Stimulated activated CD4-positive, alpha-beta T cell treated with anti-CD3 and anti-CD28 coated beads, TNF-alpha, amount 100 ng/mL, for 4 hours (primary cell): ENCODE measurements around the gene KCNN3.

ENCODE experiments used
- DNase-seq, 3 experiments: peaks; one replicate each; pipeline ENCODE4 v3.0.0-alpha.2; 2020; ENCODE audit warnings: low read depth in 3 of 3

The KCNN3 gene

GRCh38 chr1:154841384-154841783 is 28.7 kb downstream of the KCNN3 start:
- no peak for DNase-seq

- DNase-seq = no peak
Measured at GRCh38 chr1:154840269-154841176, 29.6 kb downstream of the KCNN3 start.

- DNase-seq = no peak
Measured at GRCh38 chr1:154839691-154840090, 30.4 kb downstream of the KCNN3 start.

GRCh38 chr1:154838988-154839387 is 31.1 kb downstream of the KCNN3 start:
- DNase-seq = no peak

DNA sequence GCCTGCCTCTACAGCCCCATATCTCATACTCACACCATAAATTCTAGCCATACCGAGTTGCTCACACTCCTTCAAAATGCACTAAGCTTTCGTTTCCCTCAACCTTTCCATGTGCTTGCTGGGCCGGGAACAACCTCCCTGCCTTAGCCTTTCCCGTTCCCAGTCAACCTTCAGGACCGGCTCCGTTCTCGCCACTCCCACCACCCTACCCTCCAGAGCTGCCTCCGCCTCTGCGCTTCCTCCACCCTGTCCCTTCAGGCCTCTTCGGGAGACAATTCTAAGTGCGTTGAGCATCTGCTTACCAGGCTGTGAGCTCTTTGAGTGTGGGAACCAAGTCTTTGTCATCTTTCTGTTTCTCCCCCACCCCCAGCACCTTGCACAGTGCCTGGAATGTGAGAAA is 31.6 kb downstream of the KCNN3 start:
- no peak for DNase-seq

DNA sequence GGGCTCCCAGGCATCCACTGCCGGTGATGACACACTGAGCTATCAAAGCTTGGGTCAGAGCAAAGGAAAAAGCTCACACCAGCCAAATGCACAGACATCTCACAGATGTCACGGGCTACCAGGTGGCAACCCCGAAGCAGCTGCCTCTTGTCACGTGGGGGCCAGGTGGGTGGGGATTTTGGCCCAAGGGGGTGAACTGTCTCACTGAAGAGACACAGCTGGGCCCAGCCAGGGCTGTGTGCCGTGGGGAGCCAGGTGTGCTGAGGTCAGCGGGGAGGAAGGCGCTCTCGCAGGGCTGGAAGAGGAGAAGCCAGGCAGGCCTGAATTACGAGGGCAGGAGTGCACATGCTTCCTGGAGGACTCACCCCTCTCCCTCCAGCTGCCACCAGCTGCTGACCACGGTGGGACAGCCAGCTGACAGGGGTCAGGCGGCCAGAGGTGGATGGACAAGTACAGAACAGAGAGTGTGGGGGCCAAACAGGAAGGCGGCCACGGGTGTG is 32.4 kb downstream of the KCNN3 start:
- DNase-seq = no peak

DNA sequence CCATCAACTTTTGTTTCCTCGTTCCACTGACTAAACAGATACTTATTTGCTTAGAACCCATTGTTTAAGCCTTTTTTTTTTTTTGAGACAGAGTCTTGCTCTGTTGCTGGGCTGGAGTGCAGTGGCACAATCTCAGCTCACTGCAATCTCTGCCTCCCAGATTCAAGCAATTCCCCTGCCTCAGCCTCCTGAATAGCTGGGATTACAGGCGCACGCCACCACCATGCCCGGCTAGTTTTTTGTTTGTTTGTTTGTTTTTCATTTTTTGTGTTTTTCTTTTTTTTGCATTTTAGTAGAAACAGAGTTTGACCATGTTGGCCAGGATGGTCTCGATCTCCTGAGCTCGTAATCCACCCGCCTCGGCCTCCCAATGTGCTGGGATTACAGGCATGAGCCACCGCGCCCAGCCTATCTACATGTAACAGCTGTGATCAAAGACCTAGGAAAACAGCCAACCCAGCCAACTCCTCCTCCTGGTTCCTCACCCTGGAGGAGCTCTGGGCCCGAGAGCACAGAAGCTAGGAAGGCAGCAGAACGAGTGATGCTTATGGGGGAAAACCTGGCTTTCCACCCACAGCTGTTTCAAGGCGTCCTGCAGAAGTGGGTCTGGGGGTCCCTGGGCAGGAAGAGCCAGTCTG is 32.9 kb downstream of the KCNN3 start:
- no peak for DNase-seq

DNA sequence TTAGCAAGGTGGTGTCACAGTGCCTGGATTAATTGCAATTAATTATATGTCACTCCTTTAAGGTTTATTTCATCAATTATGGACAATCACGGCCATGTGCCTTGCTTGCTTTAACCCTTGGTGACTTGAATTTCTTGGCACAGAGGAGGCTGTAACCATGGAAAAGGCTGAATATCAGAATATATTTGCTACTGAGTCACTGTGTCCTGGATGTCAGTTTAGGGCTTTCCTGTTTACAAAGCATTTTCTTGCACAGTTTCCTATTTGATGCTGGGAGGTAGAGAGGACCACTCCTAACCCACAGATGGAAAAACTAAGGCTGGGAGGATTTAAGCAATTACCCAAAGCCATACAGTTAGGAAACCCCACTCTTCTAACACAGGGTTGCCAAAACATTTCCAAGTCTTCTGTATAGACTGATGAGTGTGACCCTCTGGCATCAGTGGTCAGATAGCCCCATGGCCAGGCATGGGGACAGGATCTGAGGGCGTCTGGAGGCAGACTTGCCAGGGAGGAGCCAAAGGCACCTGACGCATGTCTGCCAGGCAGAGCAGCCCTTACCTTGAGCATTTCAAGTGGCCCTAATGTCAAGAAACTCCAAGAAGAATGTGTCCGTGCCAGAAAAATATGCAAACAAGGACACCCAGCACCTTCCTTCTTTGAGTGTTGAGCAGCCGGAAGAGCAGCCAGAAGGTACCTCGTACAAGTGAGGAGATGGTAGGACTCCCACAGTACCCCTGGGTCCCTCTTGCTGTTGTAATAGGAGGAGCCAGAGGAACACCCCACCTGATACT is 34.4 kb downstream of the KCNN3 start:
- no peak for DNase-seq

GRCh38 chr1:154833841-154834240 is 36.2 kb downstream of the KCNN3 start:
- DNase-seq = no peak

GRCh38 chr1:154833209-154833608 is 36.9 kb downstream of the KCNN3 start:
- no peak for DNase-seq

- no peak for DNase-seq
Measured at GRCh38 chr1:154832384-154832783, 37.7 kb downstream of the KCNN3 start.

DNA sequence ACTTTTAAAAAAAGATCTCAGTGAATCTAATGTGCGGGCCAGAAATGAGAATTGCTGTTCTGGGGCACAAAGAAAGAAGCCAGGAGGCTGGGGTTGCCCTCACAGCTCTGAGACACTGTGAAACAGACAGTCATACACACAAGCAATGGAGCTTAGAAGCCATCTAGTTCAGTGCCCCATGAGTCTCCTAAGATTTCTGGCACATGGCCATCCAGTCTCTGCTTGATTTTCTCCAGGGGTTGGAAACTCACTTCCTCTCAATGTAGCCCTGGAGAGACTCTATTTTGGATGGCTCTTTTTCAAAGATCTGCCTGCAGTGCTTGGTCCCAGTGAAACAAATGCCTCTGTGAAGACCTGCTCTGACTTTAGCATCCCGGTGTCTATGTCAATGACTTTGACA is 38.6 kb downstream of the KCNN3 start:
- DNase-seq = no peak

GRCh38 chr1:154829062-154829461 is 41.0 kb downstream of the KCNN3 start:
- no peak for DNase-seq

- no peak for DNase-seq
Measured at GRCh38 chr1:154824179-154825000, 45.7 kb downstream of the KCNN3 start.

DNA sequence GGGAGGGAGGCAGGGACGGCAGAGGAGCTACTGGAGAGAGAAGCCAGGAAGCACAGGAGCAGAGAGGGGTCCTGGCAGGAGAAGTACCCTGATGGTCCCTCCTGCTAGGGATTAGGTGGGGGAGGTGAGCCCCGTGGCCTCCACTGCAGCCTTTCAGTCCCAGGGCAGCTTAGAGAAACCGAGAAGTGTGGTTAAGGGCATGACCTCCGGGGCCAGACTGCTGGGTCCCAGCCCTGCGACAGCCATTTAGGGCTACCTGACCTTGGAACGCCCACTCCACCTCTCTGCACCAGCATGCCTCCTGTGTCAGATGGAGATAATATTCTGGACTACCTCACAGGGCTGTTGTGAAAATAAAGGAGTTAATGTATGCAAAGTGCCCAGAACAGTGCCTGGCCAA is 47.4 kb downstream of the KCNN3 start:
- DNase-seq = no peak

DNA sequence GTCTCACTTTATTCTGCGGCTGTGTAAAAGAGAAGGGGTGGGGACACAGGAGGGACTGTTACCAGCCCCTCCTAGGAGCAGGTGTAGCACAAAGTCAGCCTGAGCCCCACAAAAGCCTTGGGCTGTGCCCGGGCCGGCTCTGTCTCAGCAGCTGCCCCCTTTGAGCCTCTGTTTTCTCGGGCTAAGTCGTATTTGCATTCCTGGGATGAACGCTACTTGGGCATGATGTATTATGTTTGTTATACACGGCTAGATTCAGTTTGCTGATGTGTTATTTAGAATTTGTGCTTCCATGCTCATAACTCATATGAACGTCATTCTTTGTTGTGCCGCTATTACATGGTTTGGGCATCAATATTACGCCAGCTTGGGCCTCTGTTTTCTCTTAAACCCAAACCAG is 47.8 kb downstream of the KCNN3 start:
- no peak for DNase-seq

DNA sequence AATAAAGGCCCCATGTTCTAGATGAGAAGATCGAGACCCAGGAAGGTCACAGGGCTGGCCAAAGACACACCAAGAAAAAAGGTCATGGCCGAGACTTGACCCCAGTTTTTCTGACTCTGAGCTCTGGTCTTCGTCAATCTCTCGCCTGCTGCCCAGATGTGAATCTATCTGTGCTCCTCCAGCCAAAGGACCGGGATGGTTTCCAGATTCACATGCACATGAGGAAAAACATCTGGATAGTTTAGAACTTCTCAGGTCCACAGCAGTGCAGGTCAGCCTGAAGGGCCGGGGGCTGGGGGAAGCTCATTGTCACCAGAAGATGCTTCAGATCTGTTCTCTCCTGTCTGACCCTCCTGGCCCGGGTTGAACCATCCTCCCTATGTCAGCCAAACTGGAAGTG is 49.0 kb downstream of the KCNN3 start:
- DNase-seq = no peak

- DNase-seq = no peak
Measured at GRCh38 chr1:154820646-154821045, 49.4 kb downstream of the KCNN3 start.

DNA sequence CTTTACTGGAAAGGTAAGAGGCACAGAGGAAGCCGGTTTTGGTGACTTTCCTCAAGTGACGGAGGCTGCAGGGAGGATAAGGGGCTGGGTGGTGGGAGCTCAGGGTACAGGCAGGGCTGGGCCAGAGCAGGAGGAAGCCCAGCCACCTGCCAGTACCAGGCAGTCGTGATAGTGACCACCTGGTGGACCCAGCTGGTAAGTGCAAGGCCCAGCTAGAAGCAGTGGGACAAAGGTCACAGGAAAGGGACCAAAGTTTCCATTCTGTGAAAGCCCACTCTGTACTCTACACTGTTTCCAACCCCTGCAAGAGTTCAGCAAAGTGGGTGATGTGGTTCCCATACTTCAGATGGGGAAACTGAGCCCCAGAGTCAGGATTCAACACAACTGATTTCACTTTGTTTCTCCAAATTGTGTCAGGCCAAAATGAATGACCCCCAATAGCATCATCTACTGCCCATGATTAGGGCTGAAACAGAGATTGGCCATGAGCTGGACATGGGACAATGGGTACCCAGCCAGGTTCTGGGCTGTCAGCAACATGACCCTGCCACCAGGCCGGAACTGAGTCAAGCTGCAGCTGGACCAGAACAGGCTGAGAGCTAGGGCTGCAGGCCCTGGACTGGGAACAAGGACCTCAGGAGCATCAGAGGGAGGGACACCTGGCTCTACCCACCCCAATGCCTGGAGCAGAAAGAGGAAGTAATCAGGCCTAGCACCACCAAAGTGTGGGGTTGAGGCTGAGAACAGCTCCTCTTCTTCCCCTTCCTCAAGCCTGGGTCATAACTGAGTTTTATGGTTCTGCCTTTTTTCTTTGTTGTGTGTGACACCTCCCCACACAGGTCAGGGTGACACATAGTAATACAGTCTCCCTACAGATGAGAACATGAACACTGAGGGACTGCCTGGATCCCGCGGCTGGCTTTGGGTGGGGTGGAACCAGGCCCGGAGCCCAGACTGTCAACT is 50.2 kb downstream of the KCNN3 start:
- DNase-seq = no peak

DNA sequence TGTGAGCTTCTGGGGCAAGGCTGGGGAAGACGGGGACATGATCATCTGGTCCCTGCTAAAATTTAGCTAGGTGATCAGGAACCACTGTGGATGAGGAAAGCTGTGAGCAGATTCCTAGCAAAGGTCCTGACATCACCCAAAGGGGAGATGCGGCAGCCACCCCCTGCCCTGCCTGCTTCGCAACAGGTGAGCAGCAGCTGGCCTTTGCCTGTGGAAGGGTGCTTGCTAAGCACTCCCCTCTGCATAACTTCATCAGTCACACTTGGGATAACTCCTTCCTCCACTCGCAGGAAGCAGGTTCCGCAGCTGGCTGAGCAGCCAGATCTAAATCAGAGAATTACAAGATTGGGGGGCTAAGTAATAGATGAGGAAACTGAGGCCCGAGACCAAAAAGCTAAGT is 51.2 kb downstream of the KCNN3 start:
- no peak for DNase-seq
